Prostate gland (tissue), 2 donors: ENCODE results near the gene ARHGEF2. TPM values are rescaled to one million over a fixed set of nuclear protein-coding genes. Genes with fewer than 3 reads are reported as not detected.

Experiments used
- DNase-seq: peaks from one replicate; pipeline ENCODE4 v3.0.0-alpha.2; 2019; ENCODE audit warnings: low spot score
- H3K27ac ChIP-seq, 2 donors: fragments of 200-600 bp; sonication (generic); 2 replicates each; pipeline ENCODE4 v1.5.1; 2017 to 2019
- H3K27me3 ChIP-seq: fragments of 200-600 bp; sonication (generic); replicated peaks from 2 replicates; pipeline ENCODE4 v1.5.1; 2019; ENCODE audit not compliant: insufficient read depth
- H3K36me3 ChIP-seq, 2 donors: fragments of 200-600 bp; sonication (generic); 1 replicate in 1 of 2; 2 replicates in 1 of 2; pipeline versions ENCODE4 v1.5.1 to v1.8.1; 2017 to 2019
- H3K4me1 ChIP-seq: fragments of 200-600 bp; sonication (generic); replicated peaks from 2 replicates; pipeline ENCODE4 v1.5.1; 2019
- H3K4me3 ChIP-seq, 2 donors: fragments of 200-600 bp; sonication (generic); 2 replicates each; pipeline ENCODE4 v1.5.1; 2017 to 2019
- H3K9me3 ChIP-seq: fragments of 200-600 bp; sonication (generic); 2 replicates; pipeline ENCODE4 v1.5.1; 2017
- POLR2A ChIP-seq: fragments of 450-650 bp; IDR thresholded peaks from one replicate; pipeline ENCODE4 v1.6.1; 2016; ENCODE audit warnings: antibody characterized with exemption, mild to moderate bottlenecking
- POLR2AphosphoS5 ChIP-seq: sonication (generic); formaldehyde crosslinking; IDR thresholded peaks from one replicate; pipeline ENCODE4 v1.6.1; 2017; ENCODE audit warnings: antibody characterized with exemption
- WGBS: methylation state at CpG from one replicate; pipeline ENCODE4 v1.1.5; 2018; 5-methylcytosine and 5-hydroxymethylcytosine counted together
- intact Hi-C: fragments of 100-400 bp; cut with DNase I; formaldehyde crosslinking; loops from one replicate; pipeline ENCODE4 v1.14.2; 2022
- total RNA-seq, 2 donors: library from RNA; depleted of rRNA; stranded (reverse); fragments of >200 nt; gene quantifications; one replicate each; pipeline ENCODE4 v1.1.0, GENCODE V29; 2016
- TF ChIP-seq, protein P1 (sequence below), 4 experiments: fragments of 200-600 bp in 2 of 4; fragments of 450-650 bp in 2 of 4; sonication (generic) in 2 of 4; IDR thresholded peaks; 1 replicate in 3 of 4; 2 replicates in 1 of 4; pipeline ENCODE4 v1.5.1; 2016 to 2019; ENCODE audit warnings: antibody characterized with exemption in 4 of 4, mild to moderate bottlenecking in 2 of 4, moderate library complexity in 2 of 4

Gene ARHGEF2
- total RNA-seq, 2 donors from 2014 or later, result 35.8 to 66.2 TPM

DNA sequence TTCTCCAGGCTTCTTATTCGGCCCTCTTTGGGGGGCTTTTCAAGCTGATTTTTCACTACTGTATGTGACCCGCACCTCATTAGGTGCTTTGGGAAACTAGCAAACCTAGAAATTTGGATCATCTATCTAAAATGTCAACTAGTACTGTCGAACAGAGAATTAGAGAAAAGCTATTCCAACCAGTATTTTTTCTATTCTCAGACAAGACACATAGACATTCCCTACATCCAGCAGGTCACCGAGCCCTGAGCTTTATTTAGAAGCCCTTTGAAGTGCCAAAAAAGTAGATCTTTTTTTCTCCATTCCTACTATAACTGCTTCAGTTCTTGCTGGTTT is 42.7 kb upstream of the ARHGEF2 start:
- Histone ChIP-seq H3K36me3 (peaks cover 0 to 5% of the 10 kb centered on the region in 2 donors), H3K4me3 (peak overlapping the region; percentile 81 to 89), H3K9me3 (no peaks in the 10 kb centered on the region), H3K27me3 (no peaks in the 10 kb centered on the region), H3K4me1 (peaks cover 4% of the 10 kb centered on the region), H3K27ac (peak overlapping the region; percentile 81 to 85)
- intact Hi-C loops, result no loop called here
- WGBS, result 5% methylated on average over 4 of the region's 4 CpGs
- DNase-seq, result no peak
- TF ChIP-seq POLR2AphosphoS5, result no peak

DNA sequence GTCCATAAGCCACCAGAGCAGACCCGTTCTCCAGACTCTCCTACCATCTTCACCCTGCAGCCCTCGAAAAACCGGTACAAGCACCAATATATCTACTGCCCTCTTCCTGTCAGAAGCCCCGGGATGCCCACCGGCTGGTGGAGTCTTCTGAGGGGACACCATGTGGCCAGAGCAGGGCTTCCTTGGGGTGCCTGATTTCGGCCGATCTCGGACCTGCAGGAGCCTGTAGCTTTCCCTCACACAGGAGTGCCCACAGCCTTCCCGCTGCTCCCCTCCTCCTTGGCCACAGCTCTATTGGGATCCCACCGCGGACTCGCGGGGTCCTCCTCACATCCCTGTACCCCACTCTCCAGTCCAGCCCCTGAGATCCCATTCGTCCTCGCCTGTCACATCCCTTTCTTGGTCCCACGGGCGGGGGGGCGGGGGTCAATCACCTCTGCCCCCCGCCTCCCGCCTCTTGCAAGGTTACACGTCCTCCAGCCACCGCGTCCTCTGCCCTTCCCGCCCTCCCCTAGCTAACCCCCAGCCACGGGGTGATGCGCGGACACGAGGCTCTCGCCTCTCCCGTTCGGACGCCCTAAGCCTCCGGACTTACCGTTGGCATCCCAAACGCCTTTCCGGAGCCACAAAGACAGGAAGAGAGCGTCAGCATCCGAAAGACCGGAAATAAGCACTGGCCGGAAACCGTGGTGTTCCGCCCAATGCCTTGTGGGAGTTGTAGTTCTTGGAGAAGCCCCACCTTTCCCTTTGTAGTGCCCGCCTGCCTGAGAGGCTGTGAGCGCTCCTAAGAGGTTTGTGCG is 42.1 kb upstream of the ARHGEF2 start, which contains the start of gene SSR2:
SSR2 (minus strand) TSS at position 659 of the 800 bp plus-strand sequence. CDS start 784 bp downstream, outside the sequence.
- peak; percentile 88 for DNase-seq
- under 1% methylated on average over 45 of the region's 45 CpGs for WGBS

DNA sequence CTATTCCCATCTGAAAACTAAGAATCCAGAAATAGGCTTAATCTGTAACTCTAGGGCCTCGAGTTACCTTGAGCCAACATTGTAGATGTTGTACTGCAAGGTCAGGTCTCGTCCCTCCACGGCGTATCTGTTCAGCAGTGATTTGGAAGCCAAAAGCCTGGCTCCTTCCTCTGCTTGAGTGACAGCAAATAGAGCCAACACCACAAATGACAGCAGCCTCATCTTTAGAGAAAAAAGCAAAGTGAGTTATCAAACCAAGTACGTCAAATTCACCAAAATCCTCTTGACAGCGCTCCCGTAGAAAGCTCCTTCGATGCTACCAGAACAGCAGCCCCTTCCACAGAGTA is 41.6 kb upstream of the ARHGEF2 start:
- 46% methylated on average over 8 of the region's 8 CpGs for WGBS
- peak overlapping the region; percentile 81 to 85 for H3K27ac ChIP-seq
- intact Hi-C loops, result no loop called here
- no peaks in the 10 kb centered on the region for H3K27me3 ChIP-seq
- no peak for TF ChIP-seq POLR2AphosphoS5
- no peak for TF ChIP-seq POLR2A
- TF ChIP-seq, protein P1, sequence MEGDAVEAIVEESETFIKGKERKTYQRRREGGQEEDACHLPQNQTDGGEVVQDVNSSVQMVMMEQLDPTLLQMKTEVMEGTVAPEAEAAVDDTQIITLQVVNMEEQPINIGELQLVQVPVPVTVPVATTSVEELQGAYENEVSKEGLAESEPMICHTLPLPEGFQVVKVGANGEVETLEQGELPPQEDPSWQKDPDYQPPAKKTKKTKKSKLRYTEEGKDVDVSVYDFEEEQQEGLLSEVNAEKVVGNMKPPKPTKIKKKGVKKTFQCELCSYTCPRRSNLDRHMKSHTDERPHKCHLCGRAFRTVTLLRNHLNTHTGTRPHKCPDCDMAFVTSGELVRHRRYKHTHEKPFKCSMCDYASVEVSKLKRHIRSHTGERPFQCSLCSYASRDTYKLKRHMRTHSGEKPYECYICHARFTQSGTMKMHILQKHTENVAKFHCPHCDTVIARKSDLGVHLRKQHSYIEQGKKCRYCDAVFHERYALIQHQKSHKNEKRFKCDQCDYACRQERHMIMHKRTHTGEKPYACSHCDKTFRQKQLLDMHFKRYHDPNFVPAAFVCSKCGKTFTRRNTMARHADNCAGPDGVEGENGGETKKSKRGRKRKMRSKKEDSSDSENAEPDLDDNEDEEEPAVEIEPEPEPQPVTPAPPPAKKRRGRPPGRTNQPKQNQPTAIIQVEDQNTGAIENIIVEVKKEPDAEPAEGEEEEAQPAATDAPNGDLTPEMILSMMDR (IDR thresholded peaks at IDR 0.05), result no peak
- H3K9me3 ChIP-seq, result no peaks in the 10 kb centered on the region
- peaks cover 0 to 5% of the 10 kb centered on the region in 2 donors for H3K36me3 ChIP-seq
- peak overlapping the region; percentile 81 to 89 for H3K4me3 ChIP-seq
- DNase-seq, result no peak
- peaks cover 4% of the 10 kb centered on the region for H3K4me1 ChIP-seq

More for the DNA sequence above, 42.1 kb upstream of the ARHGEF2 start, which contains the start of gene SSR2:
- H3K27me3 ChIP-seq, result no peaks in the 10 kb centered on the region
- H3K4me3 ChIP-seq, result peak within 1 kb of the TSS; percentile 81 to 89
- H3K27ac ChIP-seq, result peak within 1 kb of the TSS; percentile 81 to 85
- H3K4me1 ChIP-seq, result peaks cover 4% of the 10 kb centered on the region
- peaks cover 0 to 5% of the 10 kb centered on the region in 2 donors for H3K36me3 ChIP-seq
- TF ChIP-seq POLR2A (peak; percentile 52), POLR2AphosphoS5 (peak; percentile 99)
- TF ChIP-seq, protein P1 (IDR thresholded peaks at IDR 0.05), result no peak
- no peaks in the 10 kb centered on the region for H3K9me3 ChIP-seq
- intact Hi-C loops, result no loop called here

- no peaks in the 10 kb centered on the region for H3K27me3 ChIP-seq
- H3K27ac ChIP-seq, result no peak overlapping the region
- DNase-seq, result no peak
- intact Hi-C loops, result no loop called here
- H3K4me1 ChIP-seq, result peaks cover 4% of the 10 kb centered on the region
- no peak overlapping the region for H3K4me3 ChIP-seq
- 88% methylated on average over 7 of the region's 7 CpGs for WGBS
- H3K36me3 ChIP-seq, result peaks cover 2 to 17% of the 10 kb centered on the region in 2 donors
- no peaks in the 10 kb centered on the region for H3K9me3 ChIP-seq
- TF ChIP-seq POLR2A (no peak), POLR2AphosphoS5 (no peak)
- TF ChIP-seq, protein P1 (IDR thresholded peaks at IDR 0.05), result no peak
These were observed 36.5 kb upstream of the ARHGEF2 start for GRCh38 chr1:156014829-156015228.

- 97% methylated on average over 4 of the region's 4 CpGs for WGBS
- Histone ChIP-seq H3K27ac (no peak overlapping the region), H3K9me3 (no peaks in the 10 kb centered on the region), H3K27me3 (no peaks in the 10 kb centered on the region), H3K4me1 (no peaks in the 10 kb centered on the region), H3K36me3 (peaks cover 11 to 20% of the 10 kb centered on the region in 2 donors), H3K4me3 (no peak overlapping the region)
- intact Hi-C loops, result no loop called here
- no peak for DNase-seq
- TF ChIP-seq POLR2A, result no peak
- TF ChIP-seq, protein P1 (IDR thresholded peaks at IDR 0.05), result no peak
- TF ChIP-seq POLR2AphosphoS5, result no peak
These were observed 33.9 kb upstream of the ARHGEF2 start for GRCh38 chr1:156012051-156012817.
